ENCODE measurements around the gene CD82. TPM values are rescaled to one million over a fixed set of nuclear protein-coding genes. Genes with fewer than 3 reads are reported as not detected.

Gene CD82
- total and polyA plus RNA-seq, 2 donors (not counting 1 experiment from before 2014, with no cell fraction given): 192 to 438 TPM

DNA sequence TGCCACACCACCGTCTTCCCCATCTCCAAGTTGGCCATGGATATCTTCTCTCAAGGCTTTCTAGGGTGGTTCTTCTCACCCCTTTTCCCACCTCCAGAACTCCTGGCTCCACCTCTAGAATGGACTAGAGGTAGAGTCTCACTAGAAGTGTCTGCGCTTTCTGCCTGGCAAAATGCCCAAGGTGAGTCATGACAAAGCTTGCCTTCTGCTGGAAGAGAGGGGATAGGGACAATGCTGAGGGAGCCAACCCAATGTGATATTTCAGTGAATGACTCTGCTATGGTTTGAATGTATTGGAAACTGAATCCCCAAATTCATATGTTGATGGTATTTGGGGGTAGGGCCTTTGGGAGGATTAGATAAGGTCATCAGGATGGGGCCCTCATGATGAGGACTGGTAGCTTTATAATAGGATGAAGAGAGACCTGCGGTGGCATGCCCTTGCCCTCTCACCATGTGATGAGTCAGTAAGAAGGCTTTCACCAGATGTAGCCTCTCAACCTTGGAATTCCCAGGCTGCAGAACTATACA is 4.1 kb upstream of the CD82 start:
- 100% methylated on average over 1 of the region's 3 CpGs for WGBS (ENCODE audit: insufficient coverage)
- DNase-seq: no peak
- POLR2A ChIA-PET: interaction anchor here (1.6 to 2.7 kb wide), 2 partner anchors 35 to 63 kb away, joined by 3 to 9 read pairs; no protein-coding TSS in a partner anchor
- no peak for TF ChIP-seq CTCF (IDR thresholded peaks at IDR 0.05)
- TF ChIP-seq EZH2 (IDR thresholded peaks at IDR 0.05; ENCODE audit: borderline replicate concordance, insufficient read depth, low read depth, low read length, poor library complexity, severe bottlenecking): no peak
- no peak overlapping the region for H2AFZ ChIP-seq (ENCODE audit: insufficient read depth, low read depth, low read length, poor library complexity, severe bottlenecking)
- intact Hi-C loops (cut with micrococcal nuclease): loop anchor here (10.0 kb wide), 2 partner anchors 383 to 1353 kb away; partner anchors contain the start of gene PEX16
- no peaks in the 10 kb centered on the region for H3K27me3 ChIP-seq (replicated peaks in 1 of 4; ENCODE audit: control extremely low read depth in 1 of 4, control insufficient read depth in 3 of 4, insufficient read depth in 4 of 4, low read length in 3 of 4)
- Mint-ChIP-seq H3K4me1 (peaks cover 65% of the 10 kb centered on the region), H3K27me3 (no peaks in the 10 kb centered on the region), H3K9me3 (ENCODE audit: insufficient read depth) (no peaks in the 10 kb centered on the region), H3K27ac (peak overlapping the region; percentile 7), H3K4me3 (peak overlapping the region; percentile 14)
- H3K9me3 ChIP-seq (ENCODE audit: control extremely low read depth in 1 of 3, control insufficient read depth in 2 of 3, insufficient read depth in 1 of 3, low read length in 2 of 3): no peaks in the 10 kb centered on the region
- ATAC-seq (ENCODE audit: low read depth): no peak
- H3K4me2 ChIP-seq (replicated peaks; ENCODE audit: low read depth, low read length, poor library complexity, severe bottlenecking): peak overlapping the region; percentile 66
- H4K20me1 ChIP-seq (ENCODE audit: control insufficient read depth, insufficient read depth, low read length, poor library complexity, severe bottlenecking): peaks cover 5% of the 10 kb centered on the region
- no peak overlapping the region for H3K4me3 ChIP-seq (ENCODE audit: control extremely low read depth in 1 of 5, extremely low read depth in 1 of 5, insufficient read depth in 1 of 5, low read depth in 2 of 5, low read length in 4 of 5)
- no peaks in the 10 kb centered on the region for H3K36me3 ChIP-seq (replicated peaks in 1 of 2; ENCODE audit: control extremely low read depth in 1 of 2, control insufficient read depth in 1 of 2, extremely low read depth in 1 of 2, insufficient read depth in 2 of 2, low read length in 1 of 2)
- peaks cover 9% of the 10 kb centered on the region for H3K79me2 ChIP-seq (ENCODE audit: control insufficient read depth, insufficient read depth, low read length)
- peaks cover 50 to 76% of the 10 kb centered on the region in 2 donors for H3K4me1 ChIP-seq (ENCODE audit: control insufficient read depth in 2 of 2, insufficient read depth in 2 of 2, low read length in 2 of 2)
- H3K9ac ChIP-seq (ENCODE audit: low read length): no peak overlapping the region
- CTCF ChIA-PET: interaction anchor here (1.0 to 19.5 kb wide), 5 partner anchors 9 to 468 kb away, joined by 3 to 816 read pairs (median 23); no protein-coding TSS in a partner anchor
- H3K27ac ChIP-seq (ENCODE audit: low read length in 2 of 2): peak overlapping the region in 1 of 2 donors; percentile 21
